Activated CD4-positive, alpha-beta T cell treated with anti-CD3 and anti-CD28 coated beads, Interleukin-10, Interleukin-2, amounts not matched to agents 100 ng/mL and 50 ng/mL, durations not matched to agents 16 hours and 8 hours (primary cell): ENCODE measurements around the gene GPC6.

Experiments
- DNase-seq: peaks from one replicate; pipeline ENCODE4 v3.0.0-alpha.2; 2020

Gene GPC6

GRCh38 chr13:93708308-93709075 is 481.9 kb downstream of the GPC6 start:
- DNase-seq = no peak

- no peak for DNase-seq
Observed at GRCh38 chr13:93709506-93710244, 483.1 kb downstream of the GPC6 start.

GRCh38 chr13:93714171-93714570 is 487.6 kb downstream of the GPC6 start:
- no peak for DNase-seq

GRCh38 chr13:93715866-93716265 is 489.3 kb downstream of the GPC6 start:
- DNase-seq = no peak

- no peak for DNase-seq
Observed at GRCh38 chr13:93716623-93717022, 490.0 kb downstream of the GPC6 start.

- no peak for DNase-seq
Observed at GRCh38 chr13:93721483-93721882, 494.9 kb downstream of the GPC6 start.

GRCh38 chr13:93723316-93723715 is 496.7 kb downstream of the GPC6 start:
- DNase-seq = no peak

- DNase-seq = no peak
Observed at GRCh38 chr13:93724187-93724586, 497.6 kb downstream of the GPC6 start.

GRCh38 chr13:93726173-93726957 is 499.8 kb downstream of the GPC6 start:
- DNase-seq = no peak

- DNase-seq = no peak
Observed at GRCh38 chr13:93727211-93728141, 500.9 kb downstream of the GPC6 start.

GRCh38 chr13:93729383-93729782 is 502.8 kb downstream of the GPC6 start:
- no peak for DNase-seq

- DNase-seq = no peak
Observed at GRCh38 chr13:93730780-93731179, 504.2 kb downstream of the GPC6 start.

GRCh38 chr13:93732186-93732585 is 505.6 kb downstream of the GPC6 start:
- DNase-seq = no peak

- DNase-seq = no peak
Observed at GRCh38 chr13:93736081-93736480, 509.5 kb downstream of the GPC6 start.

- DNase-seq = no peak
Observed at GRCh38 chr13:93736909-93737308, 510.3 kb downstream of the GPC6 start.

GRCh38 chr13:93740334-93740733 is 513.7 kb downstream of the GPC6 start:
- no peak for DNase-seq

GRCh38 chr13:93744033-93744432 is 517.4 kb downstream of the GPC6 start:
- DNase-seq = no peak

- DNase-seq = no peak
Observed at GRCh38 chr13:93744886-93745285, 518.3 kb downstream of the GPC6 start.

GRCh38 chr13:93745884-93746283 is 519.3 kb downstream of the GPC6 start:
- DNase-seq = no peak

- DNase-seq = no peak
Observed at GRCh38 chr13:93746589-93746988, 520.0 kb downstream of the GPC6 start.

GRCh38 chr13:93750676-93751075 is 524.1 kb downstream of the GPC6 start:
- DNase-seq = no peak

- DNase-seq = no peak
Observed at GRCh38 chr13:93751117-93751516, 524.5 kb downstream of the GPC6 start.
